Mesothelial cell of epicardium (in vitro differentiated cells): ENCODE results near the gene IYD. TPM values are rescaled to one million over a fixed set of nuclear protein-coding genes. Genes with fewer than 3 reads are reported as not detected.

ENCODE experiments used
- DNase-seq, 2 experiments: peaks; one replicate each; pipeline ENCODE4 v3.0.0; 2021; ENCODE audit warnings: low spot score in 2 of 2; ENCODE audit not compliant: unreplicated experiment in 2 of 2
- H3K27ac Mint-ChIP-seq: 2 replicates; pipeline ENCODE4 v1.8.0; 2021; ENCODE audit warnings: mixed read lengths
- H3K27me3 Mint-ChIP-seq: 2 replicates; pipeline ENCODE4 v1.8.0; 2021; ENCODE audit warnings: low read depth, mixed read lengths
- H3K36me3 Mint-ChIP-seq: 2 replicates; pipeline ENCODE4 v1.8.0; 2021; ENCODE audit warnings: mixed read lengths
- H3K4me1 Mint-ChIP-seq: 2 replicates; pipeline ENCODE4 v1.8.0; 2021; ENCODE audit warnings: mixed read lengths
- H3K4me3 Mint-ChIP-seq: 2 replicates; pipeline ENCODE4 v1.8.0; 2021; ENCODE audit warnings: mild to moderate bottlenecking, moderate library complexity, mixed read lengths
- H3K9me3 Mint-ChIP-seq: 2 replicates; pipeline ENCODE4 v1.8.0; 2021; ENCODE audit warnings: mixed read lengths
- total RNA-seq: library from RNA; stranded (reverse); gene quantifications from 3 replicates; pipeline ENCODE4 v1.2.1, GENCODE V29; 2021
- TF ChIP-seq, protein P1 (sequence below): fragments of 200-600 bp; sonication (generic); IDR thresholded peaks from one replicate; pipeline ENCODE4 v1.5.0; 2021; ENCODE audit warnings: antibody characterized with exemption; ENCODE audit not compliant: unreplicated experiment

The IYD gene
- total RNA-seq, 1 donor from 2014 or later = not detected

DNA sequence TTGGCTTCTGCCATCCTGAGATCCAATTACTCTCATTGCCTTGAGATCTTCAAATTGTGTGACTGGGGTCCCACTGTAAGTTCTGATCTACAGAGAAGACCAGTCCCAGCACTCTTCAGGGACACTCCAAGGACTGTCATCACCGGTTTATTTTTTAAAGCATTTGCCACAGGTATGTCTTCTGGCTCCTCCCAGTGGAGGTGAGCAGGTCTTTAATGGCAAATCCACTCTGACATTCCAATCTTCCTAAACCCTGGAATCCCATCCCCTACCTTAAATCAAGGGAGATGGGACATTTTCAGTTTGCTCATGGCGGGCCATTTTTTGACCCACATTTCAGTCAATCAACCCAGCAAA, 35.2 kb upstream of the IYD start:
- TF ChIP-seq, protein P1, sequence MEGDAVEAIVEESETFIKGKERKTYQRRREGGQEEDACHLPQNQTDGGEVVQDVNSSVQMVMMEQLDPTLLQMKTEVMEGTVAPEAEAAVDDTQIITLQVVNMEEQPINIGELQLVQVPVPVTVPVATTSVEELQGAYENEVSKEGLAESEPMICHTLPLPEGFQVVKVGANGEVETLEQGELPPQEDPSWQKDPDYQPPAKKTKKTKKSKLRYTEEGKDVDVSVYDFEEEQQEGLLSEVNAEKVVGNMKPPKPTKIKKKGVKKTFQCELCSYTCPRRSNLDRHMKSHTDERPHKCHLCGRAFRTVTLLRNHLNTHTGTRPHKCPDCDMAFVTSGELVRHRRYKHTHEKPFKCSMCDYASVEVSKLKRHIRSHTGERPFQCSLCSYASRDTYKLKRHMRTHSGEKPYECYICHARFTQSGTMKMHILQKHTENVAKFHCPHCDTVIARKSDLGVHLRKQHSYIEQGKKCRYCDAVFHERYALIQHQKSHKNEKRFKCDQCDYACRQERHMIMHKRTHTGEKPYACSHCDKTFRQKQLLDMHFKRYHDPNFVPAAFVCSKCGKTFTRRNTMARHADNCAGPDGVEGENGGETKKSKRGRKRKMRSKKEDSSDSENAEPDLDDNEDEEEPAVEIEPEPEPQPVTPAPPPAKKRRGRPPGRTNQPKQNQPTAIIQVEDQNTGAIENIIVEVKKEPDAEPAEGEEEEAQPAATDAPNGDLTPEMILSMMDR = no peak
- Mint-ChIP-seq H3K36me3 (no peaks in the 10 kb centered on the region), H3K27ac (no peak overlapping the region), H3K27me3 (peaks cover 10% of the 10 kb centered on the region), H3K4me1 (no peaks in the 10 kb centered on the region), H3K9me3 (no peaks in the 10 kb centered on the region), H3K4me3 (no peak overlapping the region)
- DNase-seq = no peak

DNA sequence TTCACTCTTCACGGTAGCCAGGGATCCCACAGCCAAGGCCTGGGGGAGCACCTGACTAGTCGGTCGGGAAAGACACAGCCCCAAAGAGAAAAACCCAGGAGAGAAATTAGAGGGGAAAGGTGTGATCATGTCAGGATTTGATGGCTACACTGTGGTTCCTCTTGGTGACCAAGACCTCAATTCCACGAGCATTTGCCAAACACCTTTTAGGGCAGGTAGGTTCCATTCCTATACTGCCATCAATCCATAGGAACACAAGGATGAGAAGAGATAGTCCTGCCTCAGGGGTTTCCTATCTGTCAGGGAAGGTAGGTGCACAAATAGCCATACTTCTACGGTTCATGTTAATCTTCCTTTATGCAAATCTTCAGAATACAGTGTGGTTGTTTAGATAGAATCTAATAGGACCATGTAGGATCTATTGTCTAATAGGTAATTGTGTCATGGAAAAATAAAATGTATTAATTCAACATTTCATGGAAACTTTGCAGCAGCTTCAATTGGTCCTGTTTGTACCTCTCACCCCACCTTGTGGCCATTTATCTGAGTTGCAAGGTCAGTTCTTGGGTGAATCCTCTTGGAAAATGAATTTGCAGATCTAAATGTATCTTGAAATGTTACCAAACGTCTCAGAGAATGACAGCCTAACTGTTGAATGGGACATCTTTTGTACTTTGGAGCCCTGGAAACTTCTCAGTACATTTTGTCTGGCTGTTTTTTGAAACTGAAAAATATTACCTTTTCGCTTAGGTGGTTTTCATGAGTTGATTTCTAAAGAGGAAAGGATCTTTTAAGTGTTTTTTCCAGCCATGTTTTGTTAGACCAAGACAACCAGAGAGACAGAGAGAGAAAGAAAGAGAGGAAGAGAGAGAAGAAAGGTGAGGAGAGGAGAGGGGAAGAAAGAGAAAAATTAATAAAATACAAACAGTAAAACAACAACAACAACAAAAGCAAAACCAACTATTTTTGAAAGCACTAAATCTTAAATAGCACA, 33.7 kb upstream of the IYD start:
- H3K36me3 Mint-ChIP-seq = no peaks in the 10 kb centered on the region
- no peaks in the 10 kb centered on the region for H3K4me1 Mint-ChIP-seq
- no peak overlapping the region for H3K27ac Mint-ChIP-seq
- TF ChIP-seq, protein P1 = peak; percentile 89
- DNase-seq = no peak
- no peak overlapping the region for H3K4me3 Mint-ChIP-seq
- no peaks in the 10 kb centered on the region for H3K9me3 Mint-ChIP-seq
- peaks cover 10% of the 10 kb centered on the region for H3K27me3 Mint-ChIP-seq

DNA sequence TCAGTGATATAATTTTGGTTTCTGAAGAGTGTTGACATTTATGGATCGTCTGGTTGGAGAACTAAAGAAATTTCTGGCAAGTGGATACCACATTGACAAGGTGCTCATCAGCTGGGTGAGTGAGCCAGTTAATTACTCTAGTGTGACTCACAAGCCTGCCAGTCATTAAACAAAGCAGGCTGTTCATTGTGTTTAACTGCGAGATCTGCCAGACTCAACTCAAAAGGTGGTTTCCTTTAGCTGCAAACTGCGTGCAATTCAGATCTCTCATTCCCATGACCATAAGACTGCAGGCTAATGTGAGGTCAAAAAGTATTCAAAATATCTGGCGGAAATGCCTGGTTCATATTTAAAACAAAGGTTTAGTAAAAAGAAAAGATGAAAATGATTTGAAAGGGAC, 32.5 kb upstream of the IYD start:
- Mint-ChIP-seq H3K4me1 (no peaks in the 10 kb centered on the region), H3K36me3 (no peaks in the 10 kb centered on the region), H3K27ac (no peak overlapping the region), H3K27me3 (peaks cover 9% of the 10 kb centered on the region), H3K9me3 (peaks cover 2% of the 10 kb centered on the region), H3K4me3 (no peak overlapping the region)
- DNase-seq = no peak
- TF ChIP-seq, protein P1 = no peak

DNA sequence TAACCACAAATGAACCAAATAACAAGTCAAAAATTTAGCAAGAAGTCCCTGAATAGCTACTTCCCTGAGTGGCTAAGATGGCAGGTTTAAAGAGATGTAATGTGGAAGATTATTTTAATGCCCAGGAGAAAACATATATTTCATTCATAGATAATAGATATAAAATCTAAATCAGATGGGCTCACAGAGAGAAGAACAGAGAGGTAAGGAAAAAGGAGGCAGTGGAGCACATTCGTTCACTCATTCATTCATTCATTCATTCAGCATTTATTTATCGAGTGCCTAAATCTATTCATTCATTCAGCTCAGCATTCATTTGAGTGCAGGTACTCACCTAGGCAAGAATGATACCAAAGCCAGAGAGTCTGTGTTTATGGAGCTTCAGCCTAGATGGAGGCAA, 32.1 kb upstream of the IYD start:
- Mint-ChIP-seq H3K4me1 (no peaks in the 10 kb centered on the region), H3K27ac (no peak overlapping the region), H3K9me3 (peaks cover 5% of the 10 kb centered on the region), H3K4me3 (no peak overlapping the region), H3K36me3 (no peaks in the 10 kb centered on the region), H3K27me3 (peaks cover 8% of the 10 kb centered on the region)
- DNase-seq = no peak
- TF ChIP-seq, protein P1 = no peak

DNA sequence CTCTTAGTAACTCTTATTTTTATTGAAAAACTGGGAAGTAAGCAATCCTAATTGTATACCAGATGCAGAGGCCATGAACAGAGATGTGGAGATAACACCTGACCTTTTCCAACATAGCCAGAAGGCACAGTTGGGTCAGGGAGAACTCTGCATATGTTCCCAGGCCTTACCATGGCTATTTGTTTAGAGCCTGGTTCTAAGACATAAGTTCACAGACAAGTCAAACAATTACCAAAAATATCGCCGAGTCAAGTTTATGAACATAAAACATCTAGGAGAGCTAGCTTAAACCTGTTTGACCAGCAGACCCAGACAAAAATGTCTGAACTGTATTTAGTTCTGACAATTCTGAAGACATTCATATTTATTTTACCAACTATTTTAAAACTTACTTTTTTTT, 26.7 kb upstream of the IYD start:
- TF ChIP-seq, protein P1 = no peak
- H3K36me3 Mint-ChIP-seq = no peaks in the 10 kb centered on the region
- peaks cover 5% of the 10 kb centered on the region for H3K9me3 Mint-ChIP-seq
- peaks cover 3% of the 10 kb centered on the region for H3K27me3 Mint-ChIP-seq
- no peak overlapping the region for H3K4me3 Mint-ChIP-seq
- no peak overlapping the region for H3K27ac Mint-ChIP-seq
- H3K4me1 Mint-ChIP-seq = peaks cover 2% of the 10 kb centered on the region
- DNase-seq = no peak
